H9 (cell line): ENCODE results near the gene DCN. TPM values are rescaled to one million over a fixed set of nuclear protein-coding genes. Genes with fewer than 3 reads are reported as not detected.

Source experiments
- DNase-seq: peaks from one replicate; pipeline ENCODE4 v3.0.0-alpha.2; 2017
- H2AFZ ChIP-seq: one replicate; pipeline ENCODE4 v1.6.1; 2013; ENCODE audit warnings: mild to moderate bottlenecking, low read length, control low read depth, moderate library complexity
- H2AK5ac ChIP-seq: 2 replicates; pipeline ENCODE4 v1.6.1; 2013; ENCODE audit warnings: low read length, control low read depth, mixed read lengths; ENCODE audit not compliant: insufficient read length
- H2BK120ac ChIP-seq: one replicate; pipeline ENCODE4 v1.6.1; 2013; ENCODE audit warnings: low read depth, mild to moderate bottlenecking, low read length, control low read depth, inconsistent platforms; ENCODE audit not compliant: poor library complexity, severe bottlenecking
- H2BK12ac ChIP-seq: 2 replicates; pipeline ENCODE4 v1.6.1; 2013; ENCODE audit warnings: low read length, control low read depth, mixed read lengths, low read depth; ENCODE audit not compliant: insufficient read length
- H2BK15ac ChIP-seq: 2 replicates; pipeline ENCODE4 v1.6.1; 2013; ENCODE audit warnings: low read depth, low read length, control low read depth
- H2BK20ac ChIP-seq: one replicate; pipeline ENCODE4 v1.6.1; 2013; ENCODE audit warnings: low read depth, mild to moderate bottlenecking, low read length, control low read depth, inconsistent platforms; ENCODE audit not compliant: poor library complexity, severe bottlenecking
- H2BK5ac ChIP-seq: 2 replicates; pipeline ENCODE4 v1.6.1; 2013; ENCODE audit warnings: low read length, control low read depth, mixed read lengths; ENCODE audit not compliant: insufficient read length
- H3K14ac ChIP-seq: 2 replicates; pipeline ENCODE4 v1.6.1; 2013; ENCODE audit warnings: low read length, control low read depth; ENCODE audit not compliant: insufficient read depth
- H3K18ac ChIP-seq: 2 replicates; pipeline ENCODE4 v1.6.1; 2013; ENCODE audit warnings: low read depth, mild to moderate bottlenecking, mixed read lengths, low read length, control low read depth; ENCODE audit not compliant: insufficient read length
- H3K23ac ChIP-seq: 2 replicates; pipeline ENCODE4 v1.6.1; 2013; ENCODE audit warnings: low read length, control low read depth, mixed read lengths, low read depth; ENCODE audit not compliant: insufficient read length
- H3K23me2 ChIP-seq: 2 replicates; pipeline ENCODE4 v1.6.1; 2013; ENCODE audit warnings: low read depth, mild to moderate bottlenecking, mixed read lengths, low read length, control low read depth; ENCODE audit not compliant: insufficient read length, poor library complexity, severe bottlenecking
- H3K27ac ChIP-seq: 2 replicates; pipeline ENCODE4 v1.5.1; 2013; ENCODE audit warnings: low read length, control low read depth, mixed read lengths, low read depth; ENCODE audit not compliant: insufficient read length
- H3K27me3 ChIP-seq: 2 replicates; pipeline ENCODE4 v1.6.1; 2013; ENCODE audit warnings: low read length, control low read depth, inconsistent platforms; ENCODE audit not compliant: insufficient read depth
- H3K4ac ChIP-seq: 2 replicates; pipeline ENCODE4 v1.6.1; 2013; ENCODE audit warnings: low read depth, mild to moderate bottlenecking, control low read depth, inconsistent platforms, low read length, moderate library complexity
- H3K4me1 ChIP-seq: 2 replicates; pipeline ENCODE4 v1.6.1; 2013; ENCODE audit warnings: low read length, control low read depth, inconsistent platforms; ENCODE audit not compliant: insufficient read depth
- H3K4me2 ChIP-seq: 2 replicates; pipeline ENCODE4 v1.6.1; 2013; ENCODE audit warnings: low read length, control low read depth, mixed read lengths; ENCODE audit not compliant: insufficient read length, insufficient read depth
- H3K56ac ChIP-seq: 2 replicates; pipeline ENCODE4 v1.6.1; 2013; ENCODE audit warnings: low read depth, mild to moderate bottlenecking, mixed read lengths, low read length, control low read depth; ENCODE audit not compliant: insufficient read length
- H3K79me1 ChIP-seq: 2 replicates; pipeline ENCODE4 v1.6.1; 2013; ENCODE audit warnings: low read depth, mild to moderate bottlenecking, moderate library complexity, low read length, control low read depth, inconsistent platforms; ENCODE audit not compliant: insufficient read depth, poor library complexity, severe bottlenecking
- H3K79me2 ChIP-seq: 2 replicates; pipeline ENCODE4 v1.6.1; 2013; ENCODE audit warnings: low read length, control low read depth, inconsistent platforms; ENCODE audit not compliant: insufficient read depth
- H3K9ac ChIP-seq: 2 replicates; pipeline ENCODE4 v1.6.1; 2013; ENCODE audit warnings: low read length, control low read depth, mixed read lengths; ENCODE audit not compliant: insufficient read length; ENCODE audit errors: extremely low read depth
- H3K9me3 ChIP-seq: one replicate; pipeline ENCODE4 v1.6.1; 2013; ENCODE audit warnings: low read depth, low read length, inconsistent platforms; ENCODE audit not compliant: control insufficient read depth
- H3T11ph ChIP-seq: one replicate; pipeline ENCODE4 v1.6.1; 2013; ENCODE audit warnings: mild to moderate bottlenecking, low read length, control low read depth, inconsistent platforms
- H4K20me1 ChIP-seq: one replicate; pipeline ENCODE4 v1.6.1; 2013; ENCODE audit not compliant: control insufficient read depth, insufficient read length, insufficient read depth
- H4K5ac ChIP-seq: 2 replicates; pipeline ENCODE4 v1.6.1; 2013; ENCODE audit warnings: low read depth, mild to moderate bottlenecking, mixed read lengths, low read length, control low read depth; ENCODE audit not compliant: insufficient read length
- H4K8ac ChIP-seq: replicated peaks from 2 replicates; pipeline ENCODE4 v1.6.1; 2013; ENCODE audit warnings: low read length, control low read depth, mixed read lengths, low read depth; ENCODE audit not compliant: insufficient read length
- H4K91ac ChIP-seq: 2 replicates; pipeline ENCODE4 v1.6.1; 2013; ENCODE audit warnings: low read depth, mild to moderate bottlenecking, moderate library complexity, mixed read lengths, low read length, control low read depth; ENCODE audit not compliant: insufficient read length
- H3K27ac Mint-ChIP-seq, 3 experiments: 2 replicates in 2 of 3; 3 replicates in 1 of 3; pipeline ENCODE4 v1.8.0; 2020 to 2021; ENCODE audit warnings: mixed read lengths in 3 of 3, mild to moderate bottlenecking in 1 of 3, moderate library complexity in 1 of 3
- H3K27me3 Mint-ChIP-seq: 2 replicates; pipeline ENCODE4 v1.8.0; 2021; ENCODE audit warnings: low read depth, mild to moderate bottlenecking, moderate library complexity, mixed read lengths
- H3K36me3 Mint-ChIP-seq, 3 experiments: 2 replicates in 2 of 3; 3 replicates in 1 of 3; pipeline ENCODE4 v1.8.0; 2020 to 2021; ENCODE audit warnings: low read depth in 3 of 3, mixed read lengths in 3 of 3; ENCODE audit not compliant: insufficient read depth in 1 of 3
- H3K4me1 Mint-ChIP-seq, 2 experiments: 2 replicates each; pipeline ENCODE4 v1.8.0; 2020; ENCODE audit warnings: mixed read lengths in 2 of 2
- H3K4me3 Mint-ChIP-seq, 2 experiments: 2 replicates in 1 of 2; 3 replicates in 1 of 2; pipeline ENCODE4 v1.8.0; 2020 to 2021; ENCODE audit warnings: mild to moderate bottlenecking in 2 of 2, mixed read lengths in 2 of 2, moderate library complexity in 1 of 2
- H3K9me3 Mint-ChIP-seq, 2 experiments: 2 replicates in 1 of 2; 3 replicates in 1 of 2; pipeline ENCODE4 v1.8.0; 2020; ENCODE audit warnings: mild to moderate bottlenecking in 2 of 2, mixed read lengths in 2 of 2, moderate library complexity in 1 of 2
- total RNA-seq: library from RNA; stranded (reverse); gene quantifications from 2 replicates; pipeline ENCODE4 v1.2.1, GENCODE V29; 2021
- TF ChIP-seq, protein P1 (sequence below): fragments of 200-600 bp; sonication (generic); conservative IDR thresholded peaks from 3 replicates; pipeline ENCODE4 v1.8.0; 2021; ENCODE audit warnings: antibody characterized with exemption, mild to moderate bottlenecking

The DCN gene
- total RNA-seq, 1 experiment from 2014 or later, result not detected

- Histone ChIP-seq H3K56ac (no peak overlapping the region), H3K79me2 (no peaks in the 10 kb centered on the region), H3K9ac (no peak overlapping the region), H2BK20ac (no peak overlapping the region), H2AFZ (no peak overlapping the region), H3K14ac (no peak overlapping the region), H3K9me3 (no peaks in the 10 kb centered on the region), H2BK5ac (no peak overlapping the region), H3K18ac (no peak overlapping the region), H2BK12ac (no peak overlapping the region), H2AK5ac (no peak overlapping the region), H3K23me2 (no peaks in the 10 kb centered on the region), H3T11ph (no peak overlapping the region), H4K8ac (no peak overlapping the region), H3K23ac (no peak overlapping the region), H3K4me2 (no peak overlapping the region), H4K5ac (no peak overlapping the region), H3K27ac (no peak overlapping the region), H3K4ac (no peak overlapping the region), H4K20me1 (no peaks in the 10 kb centered on the region), H3K27me3 (no peaks in the 10 kb centered on the region), H2BK120ac (no peak overlapping the region), H3K79me1 (no peaks in the 10 kb centered on the region), H3K4me1 (no peaks in the 10 kb centered on the region), H4K91ac (no peak overlapping the region), H2BK15ac (no peak overlapping the region)
- TF ChIP-seq, protein P1, sequence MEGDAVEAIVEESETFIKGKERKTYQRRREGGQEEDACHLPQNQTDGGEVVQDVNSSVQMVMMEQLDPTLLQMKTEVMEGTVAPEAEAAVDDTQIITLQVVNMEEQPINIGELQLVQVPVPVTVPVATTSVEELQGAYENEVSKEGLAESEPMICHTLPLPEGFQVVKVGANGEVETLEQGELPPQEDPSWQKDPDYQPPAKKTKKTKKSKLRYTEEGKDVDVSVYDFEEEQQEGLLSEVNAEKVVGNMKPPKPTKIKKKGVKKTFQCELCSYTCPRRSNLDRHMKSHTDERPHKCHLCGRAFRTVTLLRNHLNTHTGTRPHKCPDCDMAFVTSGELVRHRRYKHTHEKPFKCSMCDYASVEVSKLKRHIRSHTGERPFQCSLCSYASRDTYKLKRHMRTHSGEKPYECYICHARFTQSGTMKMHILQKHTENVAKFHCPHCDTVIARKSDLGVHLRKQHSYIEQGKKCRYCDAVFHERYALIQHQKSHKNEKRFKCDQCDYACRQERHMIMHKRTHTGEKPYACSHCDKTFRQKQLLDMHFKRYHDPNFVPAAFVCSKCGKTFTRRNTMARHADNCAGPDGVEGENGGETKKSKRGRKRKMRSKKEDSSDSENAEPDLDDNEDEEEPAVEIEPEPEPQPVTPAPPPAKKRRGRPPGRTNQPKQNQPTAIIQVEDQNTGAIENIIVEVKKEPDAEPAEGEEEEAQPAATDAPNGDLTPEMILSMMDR, result no peak
- H3K9me3 Mint-ChIP-seq, result no peaks in the 10 kb centered on the region
- no peak for DNase-seq
- H3K36me3 Mint-ChIP-seq, result no peaks in the 10 kb centered on the region
- no peak overlapping the region for H3K27ac Mint-ChIP-seq
- no peak overlapping the region for H3K4me3 Mint-ChIP-seq
- no peaks in the 10 kb centered on the region for H3K27me3 Mint-ChIP-seq
- no peaks in the 10 kb centered on the region for H3K4me1 Mint-ChIP-seq
Measured at GRCh38 chr12:91230841-91231240, 48.2 kb upstream of the DCN start.
